ENCODE data around the gene KREMEN1. TPM values are rescaled to one million over a fixed set of nuclear protein-coding genes. Genes with fewer than 3 reads are reported as not detected.

The KREMEN1 gene
- total and polyA plus RNA-seq, 2 of the 4 experiments (the other 2 are of a cell fraction), result 2.9 to 4.6 TPM

- no TSS peak for BruUV-seq (replicated peaks)
- H3K4ac ChIP-seq (ENCODE audit: low read depth, low read length), result no peak overlapping the region
- no peak overlapping the region for H2AFZ ChIP-seq (replicated peaks; ENCODE audit: low read length, poor library complexity)
- H3K36me3 ChIP-seq (ENCODE audit: control insufficient read depth, insufficient read depth, low read length), result no peaks in the 10 kb centered on the region
- DNase-seq (no peak), ATAC-seq (ENCODE audit: low read depth) (no peak)
- H3K9me1 ChIP-seq (ENCODE audit: insufficient read depth, low read length), result peaks cover 2% of the 10 kb centered on the region; the same call in 1 of the 2 replicates
- no peak overlapping the region for H3K14ac ChIP-seq (replicated peaks; ENCODE audit: low read depth, low read length)
- no peak overlapping the region for H3K9ac ChIP-seq (ENCODE audit: low read depth, low read length)
- CTCF ChIA-PET, result no interaction called here
- peaks cover 18% of the 10 kb centered on the region for H3K27me3 ChIP-seq (ENCODE audit: control insufficient read depth, insufficient read depth, low read length)
- intact Hi-C loops (cut with micrococcal nuclease), result no loop called here
- H2BK15ac ChIP-seq (ENCODE audit: low read depth, low read length), result no peak overlapping the region
- POLR2A ChIA-PET (ENCODE audit: unreplicated experiment), result no interaction called here
- 86% methylated on average over 5 of the region's 22 CpGs; no CpG with 5 or more reads in 1 of the 2 experiments for WGBS, 2 experiments (ENCODE audit: extremely low coverage in 2 of 2, insufficient read length in 1 of 2)
- no peak overlapping the region for H3K18ac ChIP-seq (ENCODE audit: low read depth, low read length)
- H3K9me3 ChIP-seq (ENCODE audit: control insufficient read depth, insufficient read depth, low read length), result no peaks in the 10 kb centered on the region
- H4K20me1 ChIP-seq (ENCODE audit: insufficient read depth, low read length), result no peaks in the 10 kb centered on the region
- no peak overlapping the region for H3K4me3 ChIP-seq (ENCODE audit: insufficient read depth, low read depth, low read length)
- no peak overlapping the region for H2BK5ac ChIP-seq (ENCODE audit: low read depth, low read length, poor library complexity, severe bottlenecking)
- H3K4me2 ChIP-seq (ENCODE audit: low read depth, low read length), result no peak overlapping the region
- H2AK5ac ChIP-seq (ENCODE audit: low read depth, low read length), result no peak overlapping the region
- in situ Hi-C loops (cut with MboI; ENCODE audit: low sequenced_read_pairs), result no loop called here
- no peak overlapping the region for H4K5ac ChIP-seq (ENCODE audit: low read depth, low read length)
- H3K23ac ChIP-seq (ENCODE audit: low read depth, low read length), result no peak overlapping the region
- no peak overlapping the region for H4K91ac ChIP-seq (ENCODE audit: insufficient read depth, low read depth, low read length)
- no peak overlapping the region for H3K56ac ChIP-seq (ENCODE audit: extremely low read depth, insufficient read depth, low read length)
- no peak overlapping the region for H4K8ac ChIP-seq (ENCODE audit: low read depth in 2 of 2, low read length in 2 of 2)
- dilution Hi-C loops (cut with HindIII; ENCODE audit: low sequenced_read_pairs, unreplicated experiment), result no loop called here
- no peak overlapping the region for H2BK20ac ChIP-seq (ENCODE audit: low read depth, low read length)
- TF ChIP-seq CHD1 (IDR thresholded peaks at IDR 0.05; ENCODE audit: low read depth, low read length) (no peak), SMC3 (IDR thresholded peaks at IDR 0.05; ENCODE audit: low read depth, low read length) (no peak), MAZ (IDR thresholded peaks at IDR 0.05; ENCODE audit: borderline replicate concordance, low read depth, low read length) (no peak), RAD21 (IDR thresholded peaks at IDR 0.05; ENCODE audit: low read length) (no peak), ELK1 (IDR thresholded peaks at IDR 0.05; ENCODE audit: borderline replicate concordance, low read depth, low read length) (no peak), RCOR1 (IDR thresholded peaks at IDR 0.05; ENCODE audit: insufficient replicate concordance, low read length) (no peak), CEBPB (IDR thresholded peaks at IDR 0.05; ENCODE audit: low read depth, low read length) (no peak), MAFK (IDR thresholded peaks at IDR 0.05; ENCODE audit: low read depth, low read length) (no peak)
- H3K79me1 ChIP-seq (ENCODE audit: low read depth in 1 of 2, low read length in 2 of 2), result no peaks in the 10 kb centered on the region
- H2AK9ac ChIP-seq (replicated peaks; ENCODE audit: low read depth, low read length, poor library complexity), result no peak overlapping the region
- H3K4me1 ChIP-seq (ENCODE audit: control insufficient read depth, insufficient read depth, low read length), result no peaks in the 10 kb centered on the region
- no peak overlapping the region for H2BK120ac ChIP-seq (ENCODE audit: low read depth, low read length)
- no peak overlapping the region for H3K27ac ChIP-seq (ENCODE audit: insufficient read depth, low read length)
These were observed 94.4 kb downstream of the KREMEN1 start for GRCh38 chr22:29167032-29167911.
